NCI-H1436 treated with DMSO at 0.1 percent for 48 hours (cell line): ENCODE measurements around the gene AMOTL2.

Experiments used
- DNase-seq: peaks from one replicate; lab custom pipeline; 2025; lab: John Stamatoyannopoulos, UW

Gene AMOTL2

DNA sequence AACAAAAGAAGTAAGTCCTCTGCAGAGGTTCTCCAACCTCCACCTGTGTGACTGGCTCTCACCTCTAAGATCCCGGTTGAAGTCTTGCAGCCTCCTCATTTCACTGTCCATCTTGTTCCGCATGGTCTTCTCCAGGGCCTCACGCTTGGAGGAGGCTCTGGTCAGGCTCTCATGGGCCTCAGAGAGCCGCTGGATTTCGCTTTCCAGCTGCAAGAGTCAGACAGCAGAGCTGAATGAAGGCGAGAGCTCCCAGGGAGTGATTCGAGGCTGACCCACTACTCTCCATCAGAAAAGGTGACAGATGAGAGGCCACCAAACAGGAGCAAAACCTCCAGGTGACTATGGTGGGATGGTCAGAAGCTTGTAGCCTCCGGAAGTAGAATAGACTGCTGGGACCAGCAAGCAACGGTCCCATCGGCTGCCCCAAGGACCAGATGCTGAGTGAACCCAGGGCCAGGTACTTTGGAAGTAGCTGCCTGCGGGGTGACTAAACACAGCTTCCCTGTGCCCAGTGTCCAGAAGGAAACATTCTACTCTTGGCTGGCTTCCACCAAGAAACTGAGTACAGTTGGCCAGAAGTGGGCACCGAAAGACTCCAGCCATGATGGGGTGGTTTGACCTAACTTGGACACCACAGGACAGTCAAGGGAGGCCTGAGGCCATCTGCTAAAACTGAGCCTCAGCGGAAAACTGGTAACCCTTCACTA, 7.9 kb downstream of the AMOTL2 start:
- no peak for DNase-seq

DNA sequence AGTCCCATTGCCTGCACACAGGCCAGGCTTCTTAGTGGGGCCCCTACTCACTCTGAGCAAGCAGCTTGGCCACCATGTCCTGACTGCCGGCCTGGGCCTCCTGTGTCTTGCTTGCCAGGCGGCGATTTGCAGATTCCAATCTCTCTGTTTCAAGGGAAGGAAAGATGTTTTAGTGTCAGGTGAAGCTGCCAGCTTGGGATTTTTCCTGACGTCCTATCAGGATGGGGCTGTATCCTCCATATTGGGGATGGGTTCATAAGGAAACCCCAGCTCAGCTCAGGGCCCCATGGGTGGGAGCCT, 8.5 kb downstream of the AMOTL2 start:
- no peak for DNase-seq

- DNase-seq = no peak
Measured at GRCh38 chr3:134364936-134365765, 9.1 kb downstream of the AMOTL2 start.

GRCh38 chr3:134364061-134364935, 9.9 kb downstream of the AMOTL2 start:
- DNase-seq = no peak

- no peak for DNase-seq
Measured at GRCh38 chr3:134363381-134363755, 10.9 kb downstream of the AMOTL2 start.

DNA sequence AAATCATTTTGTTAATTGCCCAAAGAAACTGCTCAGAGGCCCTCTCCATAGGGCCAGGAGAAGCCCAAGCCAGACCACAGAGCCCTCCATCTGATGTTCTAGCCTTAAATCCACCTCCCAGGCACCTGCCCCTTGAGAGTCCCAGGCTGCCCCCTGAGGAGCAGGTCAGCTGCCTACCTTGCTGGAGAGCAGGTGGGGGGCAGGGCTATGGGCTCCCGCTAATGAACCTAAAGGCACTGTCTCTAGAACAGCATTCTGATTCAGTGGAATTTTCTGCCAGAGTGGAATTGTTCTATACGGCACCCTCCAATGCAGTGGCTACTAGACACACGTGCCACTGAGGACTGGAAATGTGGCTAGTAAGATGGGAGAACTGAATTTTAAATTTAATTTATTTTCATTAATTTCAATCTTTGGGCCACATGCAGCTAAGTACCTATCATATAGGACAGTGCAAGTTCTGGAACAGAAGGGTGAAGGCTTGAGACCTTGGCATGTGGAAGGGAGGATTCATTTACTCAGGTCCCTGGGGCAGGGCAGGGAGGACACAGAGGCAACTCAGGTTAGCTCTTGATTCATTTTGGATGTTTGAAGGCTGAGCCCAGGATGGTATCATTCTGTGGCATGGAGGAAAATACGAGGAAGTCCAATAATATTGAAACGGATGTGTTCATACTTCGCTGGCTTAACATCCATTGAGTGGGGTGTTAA, 11.4 kb downstream of the AMOTL2 start:
- no peak for DNase-seq

GRCh38 chr3:134362221-134362620, 12.0 kb downstream of the AMOTL2 start:
- DNase-seq = no peak

GRCh38 chr3:134361162-134361835, 12.9 kb downstream of the AMOTL2 start:
- no peak for DNase-seq

DNA sequence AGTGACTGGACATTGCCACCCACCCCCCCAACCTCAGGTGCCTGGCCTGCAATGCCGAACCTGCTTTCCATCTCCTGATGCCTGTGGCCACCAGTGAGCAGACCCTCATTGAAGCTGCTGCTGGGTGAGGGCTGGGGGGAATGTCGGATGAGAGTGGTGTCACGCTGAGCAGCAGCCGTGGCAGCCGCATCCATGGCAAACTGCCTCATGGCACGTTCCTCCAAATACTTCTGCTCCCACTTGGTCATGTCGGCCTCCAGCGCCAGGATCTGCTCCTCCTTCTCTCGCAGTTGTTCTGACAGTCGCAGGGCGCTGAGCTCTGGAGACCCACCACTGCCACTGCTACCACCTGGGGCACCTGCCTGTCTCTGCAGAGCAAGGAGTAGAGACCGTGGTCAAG, 14.2 kb downstream of the AMOTL2 start:
- no peak for DNase-seq

DNA sequence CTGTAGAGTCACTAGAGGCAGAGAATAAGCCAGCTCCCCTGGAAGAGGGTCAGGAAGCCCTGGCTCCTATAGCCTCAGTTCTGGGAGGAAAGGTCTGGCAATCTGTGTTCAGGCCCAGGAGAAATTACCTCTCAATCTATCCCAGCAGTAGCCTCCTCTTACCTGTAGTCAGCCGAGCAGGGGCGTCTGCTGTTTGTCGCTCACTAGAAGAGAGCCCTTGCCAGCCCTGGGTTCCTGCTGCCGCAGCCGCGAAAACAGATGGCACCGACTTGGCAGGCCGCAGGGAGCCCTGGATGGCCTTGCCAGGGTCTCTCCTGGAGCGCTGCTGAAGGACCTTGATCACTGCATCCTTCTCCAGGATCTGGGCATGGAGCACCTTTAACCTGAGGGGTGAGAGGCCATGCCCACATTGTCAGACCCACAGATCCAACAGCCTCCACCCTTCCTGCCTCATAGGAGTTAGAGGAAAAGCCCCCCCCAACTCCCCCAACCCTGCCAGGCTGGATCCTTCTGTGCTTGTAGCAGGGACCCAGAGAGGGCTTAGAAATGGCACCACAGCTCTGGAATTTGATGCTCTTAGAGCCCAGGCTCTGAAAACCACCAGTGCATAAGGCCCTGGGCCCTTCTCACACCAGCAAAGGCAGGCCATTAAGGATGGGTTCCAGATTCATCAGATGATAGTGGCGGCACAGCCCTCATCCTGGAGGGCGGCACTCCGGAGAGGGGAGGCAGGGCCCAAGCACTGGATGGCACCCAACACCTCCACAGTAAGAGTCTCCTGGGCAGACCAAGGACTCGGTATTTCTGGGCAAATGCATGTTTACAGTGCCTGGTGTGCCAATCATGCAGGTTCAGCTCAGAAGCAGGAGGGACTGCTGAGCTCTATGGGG, 14.9 kb downstream of the AMOTL2 start:
- DNase-seq = no peak

DNA sequence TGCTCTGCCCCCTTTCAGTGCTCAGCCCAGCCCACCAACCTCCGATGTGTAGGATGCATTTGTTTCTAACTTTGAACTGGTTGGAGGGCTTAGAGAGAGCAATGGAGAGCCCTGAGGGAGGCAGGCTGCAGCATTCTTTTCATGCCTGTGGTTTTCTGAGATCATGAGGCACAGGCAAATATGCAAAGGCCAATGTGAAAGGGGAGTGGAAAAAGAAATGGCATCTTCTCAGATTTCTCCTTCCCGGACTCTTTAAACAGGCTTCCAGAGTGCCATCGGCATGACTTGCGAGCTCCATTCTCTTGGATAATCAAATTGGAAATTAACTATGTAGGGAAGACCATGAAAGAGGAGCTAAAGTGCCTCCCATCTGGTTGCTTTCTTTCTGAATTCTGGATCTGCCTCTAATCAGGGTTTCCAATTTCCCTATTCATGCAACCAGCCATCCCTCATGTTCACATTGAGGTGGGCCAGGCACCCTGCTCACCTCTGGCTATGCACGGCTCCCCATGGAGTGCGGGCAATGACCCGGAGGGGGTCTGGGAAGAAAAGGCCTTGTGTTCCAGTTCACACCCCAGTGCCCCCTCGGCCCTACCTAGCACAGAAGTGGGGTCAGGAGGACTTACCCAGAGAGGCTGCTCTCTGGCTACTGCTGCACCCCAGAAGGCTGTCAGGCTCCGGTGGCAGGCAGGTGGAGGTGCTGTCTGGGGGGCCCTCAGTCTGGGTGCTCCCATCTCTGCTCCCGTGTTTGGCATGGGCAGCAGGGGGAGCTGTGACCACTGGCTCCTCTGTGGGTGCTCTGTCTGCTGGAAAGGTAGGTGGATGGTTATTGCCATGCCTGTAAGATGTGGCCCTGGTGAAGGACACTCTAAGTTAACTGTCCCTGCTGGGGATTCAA, 16.1 kb downstream of the AMOTL2 start:
- DNase-seq = no peak

DNA sequence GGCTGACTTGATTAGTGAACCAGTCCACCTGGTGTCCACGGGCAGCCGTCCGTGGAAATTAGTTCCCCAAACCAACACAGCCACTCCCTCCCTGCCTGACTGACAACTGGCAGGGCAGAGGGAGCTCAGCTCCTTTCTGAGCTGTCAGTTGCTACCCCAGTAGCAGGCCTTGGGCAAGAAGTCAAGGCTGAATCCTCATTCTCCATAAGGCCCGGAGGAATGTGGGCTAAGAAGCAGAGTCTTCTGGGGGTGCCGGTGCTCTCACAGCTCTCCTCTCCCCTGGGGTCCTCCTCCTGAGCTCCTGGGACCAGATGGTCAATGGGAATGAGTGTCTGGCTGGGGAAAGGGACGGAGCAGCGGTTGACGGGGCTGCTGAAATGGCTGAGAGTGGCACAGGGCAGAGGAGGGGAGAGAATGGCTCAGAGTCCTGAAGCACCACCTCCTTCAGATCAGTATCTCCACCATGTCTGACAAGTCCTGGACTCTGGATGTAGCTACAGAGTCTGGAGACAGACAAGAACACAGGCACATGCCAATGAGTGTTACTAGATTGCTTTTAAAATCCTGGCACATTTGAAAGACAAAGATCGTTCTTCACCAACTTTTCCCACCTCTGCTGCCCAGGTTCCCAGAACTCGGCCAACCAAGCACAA, 16.9 kb downstream of the AMOTL2 start:
- no peak for DNase-seq

GRCh38 chr3:134356411-134357040, 17.7 kb downstream of the AMOTL2 start:
- DNase-seq = no peak

DNA sequence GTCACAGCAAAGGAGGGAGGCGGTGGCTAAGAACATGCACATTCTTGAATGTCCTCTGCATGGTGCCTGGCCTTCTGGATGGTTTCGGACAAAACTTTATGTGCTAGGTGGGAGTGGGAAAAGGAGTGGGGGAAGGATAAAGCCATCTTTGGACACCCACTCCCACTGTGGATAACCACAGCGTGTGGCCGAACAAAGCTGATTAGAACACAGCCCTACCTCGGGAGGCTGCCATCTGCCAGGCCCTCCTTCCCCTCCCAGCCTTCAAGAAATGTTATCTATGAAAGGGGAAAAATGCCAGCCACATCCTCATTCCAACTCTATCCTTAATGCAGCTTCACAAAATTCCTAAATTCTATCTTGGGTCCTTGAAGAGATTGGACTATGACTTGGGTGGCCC, 18.8 kb downstream of the AMOTL2 start:
- DNase-seq = no peak

DNA sequence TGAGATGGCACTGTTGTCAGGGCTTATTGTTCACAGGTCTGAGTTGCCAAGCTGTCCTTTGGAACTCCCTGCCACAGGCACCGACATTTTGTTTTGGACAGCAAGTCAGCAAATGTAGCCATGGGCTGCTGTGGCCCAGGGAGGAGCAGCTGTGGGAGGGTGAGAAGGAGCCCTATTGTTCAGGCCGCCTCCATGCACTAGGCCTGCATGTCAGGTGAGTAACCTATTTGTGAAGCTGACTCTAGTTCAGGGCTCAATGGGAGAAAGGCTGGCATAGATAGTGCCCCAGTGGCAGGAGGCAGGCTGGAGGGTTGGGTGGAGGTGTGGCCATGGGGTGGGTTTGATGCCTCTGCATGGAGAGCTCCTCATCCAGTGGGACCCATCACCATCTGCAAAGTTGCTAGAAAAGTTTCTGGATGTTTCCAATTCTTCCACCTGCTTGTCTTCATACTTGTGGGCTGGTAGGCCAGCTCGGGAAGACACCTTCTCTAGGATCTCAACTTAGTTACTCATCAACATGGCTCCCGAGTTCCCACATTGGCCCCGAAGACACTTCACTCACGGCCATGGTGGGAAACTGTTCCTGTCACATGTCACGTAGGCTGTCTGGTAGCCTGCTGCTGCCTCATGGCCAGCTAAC, 19.5 kb downstream of the AMOTL2 start:
- DNase-seq = no peak

GRCh38 chr3:134353831-134354611, 20.2 kb downstream of the AMOTL2 start:
- no peak for DNase-seq

- DNase-seq = no peak
Measured at GRCh38 chr3:134353171-134353825, 20.9 kb downstream of the AMOTL2 start.
